ENCODE measurements around the gene MSRB2.
A peak's percentile ranks its signal among the peaks of the same experiment; 100 is the strongest.

MSRB2 gene

GRCh38 chr10:23096802-23097549 lies 1.6 kb downstream of the MSRB2 start:
- TF ChIP-seq SIN3A (IDR thresholded peaks at IDR 0.05; ENCODE audit: borderline replicate concordance, insufficient read depth, low read length) = no peak
- no peak for TF ChIP-seq POLR2AphosphoS5 (IDR thresholded peaks at IDR 0.05; ENCODE audit: low read depth, low read length)
- TF ChIP-seq TAF1 (IDR thresholded peaks at IDR 0.05; ENCODE audit: borderline replicate concordance, insufficient read depth, low read length) = no peak

- TF ChIP-seq TAF1 (IDR thresholded peaks at IDR 0.05; ENCODE audit: borderline replicate concordance, insufficient read depth, low read length) (no peak), FOXP2 (optimal IDR thresholded peaks at IDR 0.05; ENCODE audit: borderline replicate concordance, extremely low read depth, extremely low read length, insufficient read depth) (no peak), POLR2AphosphoS5 (IDR thresholded peaks at IDR 0.05; ENCODE audit: low read depth, low read length) (no peak), REST (IDR thresholded peaks at IDR 0.05; ENCODE audit: insufficient read depth in 1 of 2, low read depth in 2 of 2, low read length in 2 of 2) (no peak), SIN3A (IDR thresholded peaks at IDR 0.05; ENCODE audit: borderline replicate concordance, insufficient read depth, low read length) (no peak)
These were observed 3.7 kb downstream of the MSRB2 start for GRCh38 chr10:23099079-23099478.

GRCh38 chr10:23099816-23100215 lies 4.4 kb downstream of the MSRB2 start:
- TF ChIP-seq TAF1 (IDR thresholded peaks at IDR 0.05; ENCODE audit: borderline replicate concordance, insufficient read depth, low read length) (no peak), REST (IDR thresholded peaks at IDR 0.05; ENCODE audit: insufficient read depth in 1 of 2, low read depth in 2 of 2, low read length in 2 of 2) (no peak), SIN3A (IDR thresholded peaks at IDR 0.05; ENCODE audit: borderline replicate concordance, insufficient read depth, low read length) (no peak), FOXP2 (optimal IDR thresholded peaks at IDR 0.05; ENCODE audit: borderline replicate concordance, extremely low read depth, extremely low read length, insufficient read depth) (no peak), POLR2AphosphoS5 (IDR thresholded peaks at IDR 0.05; ENCODE audit: low read depth, low read length) (no peak)

GRCh38 chr10:23100331-23101030 lies 5.1 kb downstream of the MSRB2 start:
- TF ChIP-seq REST (IDR thresholded peaks at IDR 0.05; ENCODE audit: insufficient read depth in 1 of 2, low read depth in 2 of 2, low read length in 2 of 2) = 0 out of 4 replicates have a peak, but pooled peaks of 1 of the 2 experiments have one; percentile 38
- TF ChIP-seq TAF1 (IDR thresholded peaks at IDR 0.05; ENCODE audit: borderline replicate concordance, insufficient read depth, low read length) = no peak

- no peak for TF ChIP-seq FOXP2 (optimal IDR thresholded peaks at IDR 0.05; ENCODE audit: borderline replicate concordance, extremely low read depth, extremely low read length, insufficient read depth)
- TF ChIP-seq POLR2AphosphoS5 (IDR thresholded peaks at IDR 0.05; ENCODE audit: low read depth, low read length) = no peak
- TF ChIP-seq REST (IDR thresholded peaks at IDR 0.05; ENCODE audit: insufficient read depth in 1 of 2, low read depth in 2 of 2, low read length in 2 of 2) = no peak
- TF ChIP-seq TAF1 (IDR thresholded peaks at IDR 0.05; ENCODE audit: borderline replicate concordance, insufficient read depth, low read length) = no peak
- no peak for TF ChIP-seq SIN3A (IDR thresholded peaks at IDR 0.05; ENCODE audit: borderline replicate concordance, insufficient read depth, low read length)
These were observed 11.1 kb downstream of the MSRB2 start for GRCh38 chr10:23106331-23107072.

Measured in PFSK-1 (cell line).